HepG2 (cell line): Measurements from ENCODE around the gene CEBPG. TPM values are rescaled to one million over a fixed set of nuclear protein-coding genes. Genes with fewer than 3 reads are reported as not detected.

Experiments used
- CREB3 ChIP-seq: sonication (generic); formaldehyde crosslinking; IDR thresholded peaks from 2 replicates; pipeline ENCODE4 v1.5.0; 2020; ENCODE audit warnings: missing genetic modification reagents
- GATAD1 ChIP-seq: IDR thresholded peaks from 2 replicates; pipeline ENCODE4 v1.6.1; 2016; ENCODE audit warnings: missing genetic modification reagents, missing compliant biosample characterization
- KAT2B ChIP-seq: fragments of 150-350 bp; IDR thresholded peaks from 2 replicates; pipeline ENCODE4 v1.6.1; 2014; ENCODE audit warnings: low read depth, low read length, borderline replicate concordance
- KIAA2018 ChIP-seq: sonication (generic); formaldehyde crosslinking; IDR thresholded peaks from 2 replicates; pipeline ENCODE4 v1.5.0; 2020; ENCODE audit warnings: mild to moderate bottlenecking, missing genetic modification reagents, borderline replicate concordance
- LCORL ChIP-seq, 2 experiments: fragments of 450-650 bp in 1 of 2; sonication (generic) in 1 of 2; formaldehyde crosslinking in 1 of 2; IDR thresholded peaks; 2 replicates each; pipeline versions ENCODE4 v1.5.0 to v1.6.1; 2017 to 2020; ENCODE audit warnings: antibody characterized with exemption in 1 of 2, missing genetic modification reagents in 1 of 2
- MAFG ChIP-seq: sonication (generic); formaldehyde crosslinking; IDR thresholded peaks from 2 replicates; pipeline ENCODE4 v1.5.1; 2020; ENCODE audit warnings: mild to moderate bottlenecking, missing genetic modification reagents
- RAD21 ChIP-seq: fragments of 450-650 bp; formaldehyde crosslinking; IDR thresholded peaks from 2 replicates; pipeline ENCODE4 v1.5.0; 2020; ENCODE audit warnings: mild to moderate bottlenecking
- RAD51 ChIP-seq: fragments of 450-650 bp; IDR thresholded peaks from 2 replicates; pipeline ENCODE4 v1.6.1; 2016; ENCODE audit warnings: borderline replicate concordance
- SIX4 ChIP-seq: sonication (generic); formaldehyde crosslinking; IDR thresholded peaks from 2 replicates; pipeline ENCODE4 v1.4.0; 2020; ENCODE audit warnings: missing genetic modification reagents
- TBX3 ChIP-seq: fragments of 450-650 bp; IDR thresholded peaks from 2 replicates; pipeline ENCODE4 v1.6.1; 2017; ENCODE audit warnings: antibody characterized with exemption, mild to moderate bottlenecking, inconsistent platforms, borderline replicate concordance
- ZFP91 ChIP-seq: sonication (generic); formaldehyde crosslinking; IDR thresholded peaks from 2 replicates; pipeline ENCODE4 v1.9.0; 2022; ENCODE audit warnings: missing genetic modification reagents, mild to moderate bottlenecking, borderline replicate concordance
- ZNF691 ChIP-seq: sonication (generic); formaldehyde crosslinking; IDR thresholded peaks from 2 replicates; pipeline ENCODE4 v1.4.0; 2020; ENCODE audit warnings: missing genetic modification reagents, low read depth, mild to moderate bottlenecking, borderline replicate concordance
- polyA plus RNA-seq, 8 experiments: library from polyadenylated mRNA; depleted of rRNA in 3 of 8; stranded (reverse) in 7 of 8; unstranded in 1 of 8; fragments of >200 nt; fragmentation: Illumina TruSeq in 4 of 8; extraction: Trizol in 4 of 8; gene quantifications; 2 replicates each; pipeline versions ENCODE4 v1.2.1 to v1.2.3, GENCODE V29; 2011 to 2016; ENCODE audit warnings: low read depth in 4 of 8, missing spikeins in 1 of 8, mixed read lengths in 1 of 8; ENCODE audit not compliant: insufficient read depth in 1 of 8
- total RNA-seq, 5 experiments: library from RNA; depleted of rRNA; stranded (reverse); fragments of >200 nt; fragmentation: Illumina TruSeq; extraction: Trizol; gene quantifications; 2 replicates each; pipeline ENCODE4 v1.2.3, GENCODE V29; 2016; ENCODE audit warnings: low read depth in 1 of 5
- TF ChIP-seq, protein P1 (sequence below): sonication (generic); formaldehyde crosslinking; IDR thresholded peaks from 2 replicates; pipeline ENCODE4 v1.8.0; 2022; ENCODE audit warnings: missing genetic modification reagents, mild to moderate bottlenecking, moderate library complexity, borderline replicate concordance

CEBPG gene
- total and polyA plus RNA-seq, 2 of the 13 experiments (the other 11 are each of a cell fraction or from before 2014, with no cell fraction given): 25.7 to 34.3 TPM

- no peak for TF ChIP-seq KIAA2018 (CRISPR knock-in tag)
- TF ChIP-seq GATAD1 (CRISPR knock-in tag): 0 out of 2 replicates have a peak, but pooled peaks have one; percentile 50
- peak; percentile 67; the same call in 1 of the 2 replicates for TF ChIP-seq RAD21 (CRISPR knock-in tag)
- TF ChIP-seq MAFG (CRISPR knock-in tag): no peak
- TF ChIP-seq SIX4: no peak
- no peak for TF ChIP-seq LCORL (IDR thresholded peaks at IDR 0.05)
- peak; percentile 52; the same call in 1 of the 2 replicates for TF ChIP-seq LCORL (CRISPR knock-in tag; IDR thresholded peaks at IDR 0.05)
- TF ChIP-seq, protein P1, sequence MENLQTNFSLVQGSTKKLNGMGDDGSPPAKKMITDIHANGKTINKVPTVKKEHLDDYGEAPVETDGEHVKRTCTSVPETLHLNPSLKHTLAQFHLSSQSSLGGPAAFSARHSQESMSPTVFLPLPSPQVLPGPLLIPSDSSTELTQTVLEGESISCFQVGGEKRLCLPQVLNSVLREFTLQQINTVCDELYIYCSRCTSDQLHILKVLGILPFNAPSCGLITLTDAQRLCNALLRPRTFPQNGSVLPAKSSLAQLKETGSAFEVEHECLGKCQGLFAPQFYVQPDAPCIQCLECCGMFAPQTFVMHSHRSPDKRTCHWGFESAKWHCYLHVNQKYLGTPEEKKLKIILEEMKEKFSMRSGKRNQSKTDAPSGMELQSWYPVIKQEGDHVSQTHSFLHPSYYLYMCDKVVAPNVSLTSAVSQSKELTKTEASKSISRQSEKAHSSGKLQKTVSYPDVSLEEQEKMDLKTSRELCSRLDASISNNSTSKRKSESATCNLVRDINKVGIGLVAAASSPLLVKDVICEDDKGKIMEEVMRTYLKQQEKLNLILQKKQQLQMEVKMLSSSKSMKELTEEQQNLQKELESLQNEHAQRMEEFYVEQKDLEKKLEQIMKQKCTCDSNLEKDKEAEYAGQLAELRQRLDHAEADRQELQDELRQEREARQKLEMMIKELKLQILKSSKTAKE: no peak
- TF ChIP-seq RAD51: no peak
- peak; percentile 84; the same call in 1 of the 2 replicates for TF ChIP-seq ZNF691 (CRISPR knock-in tag)
- peak; percentile 77; the same call in 1 of the 2 replicates for TF ChIP-seq CREB3 (CRISPR knock-in tag)
- TF ChIP-seq KAT2B: no peak
- no peak for TF ChIP-seq TBX3
- TF ChIP-seq ZFP91 (CRISPR knock-in tag): peak; percentile 13
Observed at GRCh38 chr19:33373453-33374235, at the start of gene CEBPG (continued).
